ENCODE results near the gene EPB41L3.

The EPB41L3 gene

DNA sequence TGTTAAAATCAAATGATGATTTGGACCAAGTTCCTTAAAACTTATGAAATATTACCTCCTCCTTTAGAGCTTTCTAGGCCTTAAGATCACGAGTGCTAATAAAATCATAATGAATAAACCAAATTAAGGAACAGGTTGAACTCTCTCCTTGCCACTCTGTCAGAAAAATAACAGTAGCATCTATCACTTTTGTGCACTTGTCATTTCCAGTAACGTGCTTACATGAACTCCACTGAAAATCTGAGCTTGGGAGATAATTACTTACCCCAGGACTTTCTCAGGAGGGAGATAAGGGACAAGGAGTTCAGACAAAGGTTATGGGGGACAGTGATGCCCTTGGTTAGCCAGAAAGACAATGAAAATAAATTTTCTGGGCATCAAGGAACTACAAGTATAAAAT lies 36.0 kb downstream of the EPB41L3 start:
- ChIA-PET CTCF (interaction anchor here (1.1 kb wide), 1 partner anchor 21 kb away, joined by 3 read pairs; no protein-coding TSS in a partner anchor), POLR2A (no interaction called here)
- TF ChIP-seq, protein P1, sequence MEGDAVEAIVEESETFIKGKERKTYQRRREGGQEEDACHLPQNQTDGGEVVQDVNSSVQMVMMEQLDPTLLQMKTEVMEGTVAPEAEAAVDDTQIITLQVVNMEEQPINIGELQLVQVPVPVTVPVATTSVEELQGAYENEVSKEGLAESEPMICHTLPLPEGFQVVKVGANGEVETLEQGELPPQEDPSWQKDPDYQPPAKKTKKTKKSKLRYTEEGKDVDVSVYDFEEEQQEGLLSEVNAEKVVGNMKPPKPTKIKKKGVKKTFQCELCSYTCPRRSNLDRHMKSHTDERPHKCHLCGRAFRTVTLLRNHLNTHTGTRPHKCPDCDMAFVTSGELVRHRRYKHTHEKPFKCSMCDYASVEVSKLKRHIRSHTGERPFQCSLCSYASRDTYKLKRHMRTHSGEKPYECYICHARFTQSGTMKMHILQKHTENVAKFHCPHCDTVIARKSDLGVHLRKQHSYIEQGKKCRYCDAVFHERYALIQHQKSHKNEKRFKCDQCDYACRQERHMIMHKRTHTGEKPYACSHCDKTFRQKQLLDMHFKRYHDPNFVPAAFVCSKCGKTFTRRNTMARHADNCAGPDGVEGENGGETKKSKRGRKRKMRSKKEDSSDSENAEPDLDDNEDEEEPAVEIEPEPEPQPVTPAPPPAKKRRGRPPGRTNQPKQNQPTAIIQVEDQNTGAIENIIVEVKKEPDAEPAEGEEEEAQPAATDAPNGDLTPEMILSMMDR (IDR thresholded peaks at IDR 0.05; ENCODE audit: control extremely low read depth, extremely low read depth, low read depth, missing control alignments), result no peak
- DNase-seq (ENCODE audit: extremely low spot score), result no peak

DNA sequence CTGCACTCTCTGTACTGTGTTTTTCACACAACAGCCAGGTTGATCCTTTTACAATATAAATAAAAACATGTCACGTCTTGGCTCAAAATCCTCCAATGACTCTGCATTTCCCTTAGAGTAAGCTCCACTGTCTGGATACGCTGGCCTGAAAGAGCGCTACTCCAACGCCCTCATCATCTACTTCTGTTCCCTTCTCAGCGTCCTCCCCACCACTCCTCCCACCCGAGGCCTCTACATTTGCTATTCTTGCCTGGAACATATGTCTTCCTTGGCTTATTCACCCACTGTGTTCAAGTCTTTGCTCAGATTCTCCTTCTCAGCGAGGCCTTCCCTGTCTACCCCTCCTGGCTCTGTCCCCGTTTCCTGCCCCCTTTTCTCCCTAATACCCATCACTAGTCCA lies 37.6 kb downstream of the EPB41L3 start:
- POLR2A ChIA-PET, result no interaction called here
- CTCF ChIA-PET, result no interaction called here
- TF ChIP-seq, protein P1 (IDR thresholded peaks at IDR 0.05; ENCODE audit: control extremely low read depth, extremely low read depth, low read depth, missing control alignments), result no peak
- DNase-seq (ENCODE audit: extremely low spot score), result no peak

DNA sequence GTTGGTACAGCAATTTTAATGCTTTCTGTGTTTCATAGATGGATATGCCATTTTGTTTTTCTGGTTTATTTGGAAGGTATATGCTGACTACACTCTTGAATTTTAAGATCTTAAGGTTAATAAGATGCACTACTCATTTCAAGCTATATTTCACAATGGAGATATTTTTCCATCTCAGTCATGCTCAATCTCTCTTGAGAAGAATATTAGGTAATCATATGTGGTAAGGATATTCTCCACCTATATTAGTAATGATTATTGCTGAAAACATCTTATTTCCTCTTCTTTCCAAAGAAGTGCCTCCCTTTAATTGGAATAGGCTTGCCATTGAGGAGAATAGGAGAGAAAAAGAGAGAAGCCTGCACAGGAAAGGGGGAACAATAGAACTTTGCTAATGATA lies 40.1 kb downstream of the EPB41L3 start:
- ChIA-PET POLR2A (no interaction called here), CTCF (interaction anchor here (1.1 to 1.5 kb wide), 2 partner anchors 11 to 12 kb away, joined by 3 to 6 read pairs; no protein-coding TSS in a partner anchor)
- no peak for DNase-seq (ENCODE audit: extremely low spot score)
- TF ChIP-seq, protein P1 (IDR thresholded peaks at IDR 0.05; ENCODE audit: control extremely low read depth, extremely low read depth, low read depth, missing control alignments), result no peak

DNA sequence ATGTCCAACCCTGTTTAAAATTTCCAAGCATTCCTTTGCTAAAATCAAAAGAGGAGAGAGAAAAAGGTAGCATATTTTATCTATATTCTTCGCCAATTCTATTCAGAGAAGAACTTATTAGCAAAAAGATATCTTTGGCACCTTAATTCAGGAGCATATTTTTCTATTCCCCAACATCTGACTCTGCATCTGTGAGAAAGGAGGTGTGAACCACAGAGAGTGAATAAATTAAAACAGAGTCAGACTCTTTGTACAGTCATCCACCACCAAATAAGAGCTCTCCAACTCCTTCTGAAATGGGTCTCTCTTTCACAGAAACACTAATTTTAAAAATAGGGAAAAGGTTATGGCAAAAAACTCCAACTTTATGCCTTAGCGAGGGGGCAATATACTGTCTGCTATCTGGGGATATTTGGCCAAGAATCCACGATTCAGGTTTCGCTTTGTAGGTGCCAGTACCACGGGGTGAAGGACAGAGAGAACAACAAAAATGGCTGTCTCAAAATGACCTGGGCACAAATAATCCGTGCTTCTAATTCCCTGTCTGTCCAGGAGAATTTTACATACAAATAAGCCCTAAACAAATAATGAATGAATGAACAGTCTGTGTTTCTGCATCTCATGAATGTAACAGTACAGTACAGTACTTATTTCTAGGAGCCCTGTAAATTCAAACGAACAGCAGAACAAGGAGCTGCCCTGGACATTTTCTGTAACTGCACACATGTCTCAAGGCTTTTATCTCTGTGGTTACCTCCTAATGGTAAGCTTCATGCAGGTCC lies 43.4 kb downstream of the EPB41L3 start:
- POLR2A ChIA-PET, result no interaction called here
- CTCF ChIA-PET, result interaction anchor here (1.2 to 1.6 kb wide), 2 partner anchors 9 to 10 kb away, joined by 3 to 5 read pairs; no protein-coding TSS in a partner anchor
- no peak for DNase-seq (ENCODE audit: extremely low spot score)
- TF ChIP-seq, protein P1 (IDR thresholded peaks at IDR 0.05; ENCODE audit: control extremely low read depth, extremely low read depth, low read depth, missing control alignments), result no peak

DNA sequence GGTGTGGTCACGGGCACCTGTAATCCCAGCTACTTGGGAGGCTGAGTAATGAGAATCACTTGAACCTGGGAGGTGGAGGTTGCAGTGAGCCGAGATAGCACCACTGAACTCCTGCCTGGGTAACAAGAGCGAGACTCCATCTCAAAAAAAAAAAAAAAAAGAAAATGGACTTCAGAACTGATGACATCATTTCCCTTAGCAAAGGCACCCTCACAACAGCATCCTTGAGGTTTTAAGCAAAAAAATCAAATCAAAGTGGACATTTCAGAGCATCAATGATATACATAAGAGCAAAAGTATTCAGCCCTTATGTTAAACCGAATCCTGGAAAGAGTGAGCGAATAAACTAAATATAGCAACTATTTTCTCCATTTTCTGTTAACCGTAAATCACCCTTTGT lies 45.3 kb downstream of the EPB41L3 start:
- CTCF ChIA-PET, result no interaction called here
- TF ChIP-seq, protein P1 (IDR thresholded peaks at IDR 0.05; ENCODE audit: control extremely low read depth, extremely low read depth, low read depth, missing control alignments), result no peak

DNA sequence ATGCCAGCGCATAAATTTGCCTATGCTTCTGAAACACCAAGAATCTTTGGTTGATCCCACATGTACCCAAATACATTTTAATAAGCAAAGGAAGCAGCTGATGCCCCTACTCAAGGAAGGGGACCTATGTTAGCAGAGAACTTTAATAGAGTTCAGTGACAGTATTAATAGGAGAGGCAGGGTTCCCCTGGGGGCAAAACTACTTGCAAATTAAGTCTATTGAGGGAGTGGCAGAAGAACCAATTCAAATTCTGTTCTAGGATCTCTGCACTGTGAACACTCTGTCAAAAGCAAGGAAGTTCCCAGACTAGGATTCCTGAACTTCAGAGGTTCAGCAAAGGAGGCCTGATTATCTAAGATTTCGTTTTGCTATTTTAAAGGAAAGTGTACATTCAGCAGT lies 47.5 kb downstream of the EPB41L3 start:
- no peak for DNase-seq (ENCODE audit: extremely low spot score)
- ChIA-PET POLR2A (no interaction called here), CTCF (no interaction called here)
- TF ChIP-seq, protein P1 (IDR thresholded peaks at IDR 0.05; ENCODE audit: control extremely low read depth, extremely low read depth, low read depth, missing control alignments), result no peak

More for the DNA sequence above, 45.3 kb downstream of the EPB41L3 start:
- no peak for DNase-seq (ENCODE audit: extremely low spot score)
- POLR2A ChIA-PET, result no interaction called here
